ENCODE measurements around the gene RCC2. TPM values are rescaled to one million over a fixed set of nuclear protein-coding genes. Genes with fewer than 3 reads are reported as not detected.

RCC2 gene
- total RNA-seq, 2 donors from 2014 or later: 69.3 to 121 TPM

DNA sequence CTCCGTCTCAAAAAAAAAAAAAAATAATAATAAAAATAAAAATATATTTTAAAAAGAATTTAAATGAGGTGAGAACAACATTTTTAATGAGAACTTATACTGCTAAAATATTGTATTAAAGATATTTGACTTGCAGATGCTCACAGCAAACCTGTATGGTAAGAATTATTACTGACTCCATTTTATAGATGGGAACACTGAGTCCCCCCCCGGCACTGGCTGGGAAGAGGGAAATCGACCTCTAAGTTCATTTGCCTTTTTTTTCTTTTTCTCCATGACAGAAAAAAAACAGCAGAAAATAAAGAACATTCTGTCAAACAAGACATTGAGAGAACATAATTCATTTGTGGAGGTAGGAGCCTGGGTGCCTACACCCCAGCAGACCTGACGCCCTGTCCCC lies 80.9 kb downstream of the RCC2 start:
- DNase-seq: no peak
- H3K27me3 ChIP-seq: no peaks in the 10 kb centered on the region
- no peaks in the 10 kb centered on the region for H3K36me3 ChIP-seq
- H3K27ac ChIP-seq: no peak overlapping the region
- intact Hi-C loops (cut with DNase I): no loop called here
- no peak overlapping the region for H3K9ac ChIP-seq (ENCODE audit: low read depth in 2 of 2, low read length in 2 of 2)
- H3K4me3 ChIP-seq: no peak overlapping the region
- TF ChIP-seq, protein P1, sequence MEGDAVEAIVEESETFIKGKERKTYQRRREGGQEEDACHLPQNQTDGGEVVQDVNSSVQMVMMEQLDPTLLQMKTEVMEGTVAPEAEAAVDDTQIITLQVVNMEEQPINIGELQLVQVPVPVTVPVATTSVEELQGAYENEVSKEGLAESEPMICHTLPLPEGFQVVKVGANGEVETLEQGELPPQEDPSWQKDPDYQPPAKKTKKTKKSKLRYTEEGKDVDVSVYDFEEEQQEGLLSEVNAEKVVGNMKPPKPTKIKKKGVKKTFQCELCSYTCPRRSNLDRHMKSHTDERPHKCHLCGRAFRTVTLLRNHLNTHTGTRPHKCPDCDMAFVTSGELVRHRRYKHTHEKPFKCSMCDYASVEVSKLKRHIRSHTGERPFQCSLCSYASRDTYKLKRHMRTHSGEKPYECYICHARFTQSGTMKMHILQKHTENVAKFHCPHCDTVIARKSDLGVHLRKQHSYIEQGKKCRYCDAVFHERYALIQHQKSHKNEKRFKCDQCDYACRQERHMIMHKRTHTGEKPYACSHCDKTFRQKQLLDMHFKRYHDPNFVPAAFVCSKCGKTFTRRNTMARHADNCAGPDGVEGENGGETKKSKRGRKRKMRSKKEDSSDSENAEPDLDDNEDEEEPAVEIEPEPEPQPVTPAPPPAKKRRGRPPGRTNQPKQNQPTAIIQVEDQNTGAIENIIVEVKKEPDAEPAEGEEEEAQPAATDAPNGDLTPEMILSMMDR (IDR thresholded peaks at IDR 0.05): no peak
- no peaks in the 10 kb centered on the region for H3K4me1 ChIP-seq
- no peaks in the 10 kb centered on the region for H3K9me3 ChIP-seq

Other genes with a start within 250 kb of the RCC2 start
- under 1 TPM; 0.47 to 0.50 TPM for gene PADI1, start 234.5 kb downstream of the RCC2 start, total RNA-seq
- gene PADI3, start 190.6 kb downstream of the RCC2 start, total RNA-seq: under 1 TPM in 1 of 2 donors, not detected in 1; 0.13 TPM
- not detected for gene PADI4, start 131.5 kb downstream of the RCC2 start, total RNA-seq
- not detected for gene PADI6, start 67.5 kb downstream of the RCC2 start, total RNA-seq
- 100 to 1,000 TPM in 1 of 2 donors, 10 to 100 TPM in 1; 77.5 to 133 TPM for gene ARHGEF10L, start 100.0 kb upstream of the RCC2 start, total RNA-seq